Measurements from ENCODE around the gene PLEKHH1. TPM values are rescaled to one million over a fixed set of nuclear protein-coding genes. Genes with fewer than 3 reads are reported as not detected.

PLEKHH1 gene
- total RNA-seq, 2 donors from 2014 or later: 59.9 to 61.1 TPM

- no peak overlapping the region for H3K4me3 Mint-ChIP-seq
- WGBS, 2 experiments (ENCODE audit: insufficient coverage in 1 of 2, insufficient read length in 1 of 2): 88 to 100% methylated on average over 3 to 4 of the region's 4 CpGs
Observed at GRCh38 chr14:67486890-67487289, 46.2 kb upstream of the PLEKHH1 start.

GRCh38 chr14:67487332-67487731 is 45.8 kb upstream of the PLEKHH1 start:
- no peak for TF ChIP-seq CTCF (conservative IDR thresholded peaks at IDR 0.05)
- no peak for DNase-seq
- no peaks in the 10 kb centered on the region for H3K4me1 ChIP-seq (ENCODE audit: control insufficient read depth, insufficient read depth, low read length)
- H3K4me3 Mint-ChIP-seq: no peak overlapping the region
- whole genome bisulfite sequencing, 2 experiments (ENCODE audit: insufficient coverage in 1 of 2, insufficient read length in 1 of 2): 92 to 95% methylated on average over 4 of the region's 4 CpGs
- H3K9me3 ChIP-seq (ENCODE audit: control insufficient read depth, low read length): no peaks in the 10 kb centered on the region
- H3K27ac ChIP-seq (ENCODE audit: low read depth, low read length): no peak overlapping the region
- no peaks in the 10 kb centered on the region for H3K36me3 Mint-ChIP-seq (ENCODE audit: low read depth)
- no peak overlapping the region for H3K9ac ChIP-seq (ENCODE audit: extremely low read depth, low read length, poor library complexity, severe bottlenecking)
- peaks cover 1% of the 10 kb centered on the region for H3K9me3 Mint-ChIP-seq
- no peaks in the 10 kb centered on the region for H3K36me3 ChIP-seq (ENCODE audit: control insufficient read depth, insufficient read depth, low read length)
- H3K27me3 ChIP-seq (ENCODE audit: control insufficient read depth, insufficient read depth, low read length, poor library complexity, severe bottlenecking): no peaks in the 10 kb centered on the region
- no peak overlapping the region for H3K27ac Mint-ChIP-seq
- H3K4me3 ChIP-seq (ENCODE audit: low read length): no peak overlapping the region
- no peaks in the 10 kb centered on the region for H3K27me3 Mint-ChIP-seq (ENCODE audit: insufficient read depth)
- H3K4me1 Mint-ChIP-seq: peaks cover 16% of the 10 kb centered on the region

More at GRCh38 chr14:67486890-67487289, 46.2 kb upstream of the PLEKHH1 start:
- no peaks in the 10 kb centered on the region for H3K27me3 ChIP-seq (ENCODE audit: control insufficient read depth, insufficient read depth, low read length, poor library complexity, severe bottlenecking)
- Mint-ChIP-seq H3K4me1 (peaks cover 12% of the 10 kb centered on the region), H3K27ac (no peak overlapping the region), H3K27me3 (ENCODE audit: insufficient read depth) (no peaks in the 10 kb centered on the region), H3K9me3 (peaks cover 1% of the 10 kb centered on the region), H3K36me3 (ENCODE audit: low read depth) (no peaks in the 10 kb centered on the region)
- no peak overlapping the region for H3K4me3 ChIP-seq (ENCODE audit: low read length)
- no peak for DNase-seq
- H3K27ac ChIP-seq (ENCODE audit: low read depth, low read length): no peak overlapping the region
- no peaks in the 10 kb centered on the region for H3K36me3 ChIP-seq (ENCODE audit: control insufficient read depth, insufficient read depth, low read length)
- no peak for TF ChIP-seq CTCF (conservative IDR thresholded peaks at IDR 0.05)
- H3K9me3 ChIP-seq (ENCODE audit: control insufficient read depth, low read length): no peaks in the 10 kb centered on the region
- H3K4me1 ChIP-seq (ENCODE audit: control insufficient read depth, insufficient read depth, low read length): no peaks in the 10 kb centered on the region
- H3K9ac ChIP-seq (ENCODE audit: extremely low read depth, low read length, poor library complexity, severe bottlenecking): no peak overlapping the region

- DNase-seq: no peak
- WGBS, 2 experiments (ENCODE audit: insufficient coverage in 1 of 2, insufficient read length in 1 of 2): 89 to 90% methylated on average over 2 to 13 of the region's 13 CpGs
Observed at GRCh38 chr14:67487937-67488893, 44.9 kb upstream of the PLEKHH1 start, which contains the start of gene TMEM229B. TMEM229B (minus strand) TSS chr14:67488721; CDS start chr14:67473923, 14,798 bp downstream.

More at GRCh38 chr14:67487937-67488893, 44.9 kb upstream of the PLEKHH1 start, which contains the start of gene TMEM229B:
- Mint-ChIP-seq H3K9me3 (peaks cover 8% of the 10 kb centered on the region), H3K4me1 (peaks cover 16% of the 10 kb centered on the region), H3K36me3 (ENCODE audit: low read depth) (peaks cover 4% of the 10 kb centered on the region), H3K27me3 (ENCODE audit: insufficient read depth) (no peaks in the 10 kb centered on the region), H3K4me3 (no peak within 1 kb of the TSS), H3K27ac (no peak within 1 kb of the TSS)
- Histone ChIP-seq H3K9me3 (ENCODE audit: control insufficient read depth, low read length) (peaks cover 7% of the 10 kb centered on the region), H3K27me3 (ENCODE audit: control insufficient read depth, insufficient read depth, low read length, poor library complexity, severe bottlenecking) (no peaks in the 10 kb centered on the region), H3K27ac (ENCODE audit: low read depth, low read length) (no peak within 1 kb of the TSS), H3K4me3 (ENCODE audit: low read length) (no peak within 1 kb of the TSS), H3K4me1 (ENCODE audit: control insufficient read depth, insufficient read depth, low read length) (no peaks in the 10 kb centered on the region), H3K9ac (ENCODE audit: extremely low read depth, low read length, poor library complexity, severe bottlenecking) (no peak within 1 kb of the TSS), H3K36me3 (ENCODE audit: control insufficient read depth, insufficient read depth, low read length) (no peaks in the 10 kb centered on the region)
- TF ChIP-seq CTCF (conservative IDR thresholded peaks at IDR 0.05): no peak
